Globus pallidus (tissue), 1 donor: ENCODE measurements around the gene IL7R.
"Not testable (repeated sequence)": the region's sequence is repeated elsewhere in the genome, so short reads cannot be mapped to it uniquely, and the experiment has no call there.

Experiments used
- DNase-seq: peaks from one replicate; pipeline ENCODE4 v3.0.0-alpha.2; 2015; ENCODE audit warnings: low spot score

The IL7R gene

GRCh38 chr5:35876454-35876853 is 19.8 kb downstream of the IL7R start:
- DNase-seq = no peak

GRCh38 chr5:35876922-35877321 is 20.2 kb downstream of the IL7R start:
- no peak for DNase-seq

- DNase-seq = no peak
Observed at GRCh38 chr5:35877655-35878054, 21.0 kb downstream of the IL7R start.

- DNase-seq = no peak
Observed at GRCh38 chr5:35878079-35878478, 21.4 kb downstream of the IL7R start.

GRCh38 chr5:35879096-35879495 is 22.4 kb downstream of the IL7R start:
- no peak for DNase-seq

GRCh38 chr5:35879649-35880048 is 23.0 kb downstream of the IL7R start:
- no peak for DNase-seq

GRCh38 chr5:35880156-35880555 is 23.5 kb downstream of the IL7R start:
- no peak for DNase-seq

- no peak for DNase-seq
Observed at GRCh38 chr5:35881758-35882157, 25.1 kb downstream of the IL7R start.

GRCh38 chr5:35884191-35884769 is 27.6 kb downstream of the IL7R start:
- DNase-seq = no peak

GRCh38 chr5:35884773-35885172 is 28.1 kb downstream of the IL7R start:
- no peak for DNase-seq

GRCh38 chr5:35886381-35886780 is 29.7 kb downstream of the IL7R start:
- DNase-seq = no peak

GRCh38 chr5:35887321-35888100 is 30.8 kb downstream of the IL7R start:
- DNase-seq = no peak

- DNase-seq = no peak
Observed at GRCh38 chr5:35890021-35891020, 33.6 kb downstream of the IL7R start.

GRCh38 chr5:35892799-35893198 is 36.1 kb downstream of the IL7R start:
- DNase-seq = not testable (repeated sequence)

GRCh38 chr5:35894131-35894530 is 37.4 kb downstream of the IL7R start:
- DNase-seq = no peak

- no peak for DNase-seq
Observed at GRCh38 chr5:35898952-35899660, 42.4 kb downstream of the IL7R start.

GRCh38 chr5:35899800-35900199 is 43.1 kb downstream of the IL7R start:
- no peak for DNase-seq

- DNase-seq = no peak
Observed at GRCh38 chr5:35900972-35901695, 44.4 kb downstream of the IL7R start.

- no peak for DNase-seq
Observed at GRCh38 chr5:35902046-35902672, 45.5 kb downstream of the IL7R start.

- no peak for DNase-seq
Observed at GRCh38 chr5:35903631-35904203, 47.0 kb downstream of the IL7R start.
